Measurements from ENCODE around the gene MSH5. TPM values are rescaled to one million over a fixed set of nuclear protein-coding genes. Genes with fewer than 3 reads are reported as not detected.

MSH5 gene
- total and polyA plus RNA-seq, 9 of the 15 experiments (the other 6 are each of a cell fraction or from before 2014, with no cell fraction given): 12.5 to 104 (median 46.6) TPM

DNA sequence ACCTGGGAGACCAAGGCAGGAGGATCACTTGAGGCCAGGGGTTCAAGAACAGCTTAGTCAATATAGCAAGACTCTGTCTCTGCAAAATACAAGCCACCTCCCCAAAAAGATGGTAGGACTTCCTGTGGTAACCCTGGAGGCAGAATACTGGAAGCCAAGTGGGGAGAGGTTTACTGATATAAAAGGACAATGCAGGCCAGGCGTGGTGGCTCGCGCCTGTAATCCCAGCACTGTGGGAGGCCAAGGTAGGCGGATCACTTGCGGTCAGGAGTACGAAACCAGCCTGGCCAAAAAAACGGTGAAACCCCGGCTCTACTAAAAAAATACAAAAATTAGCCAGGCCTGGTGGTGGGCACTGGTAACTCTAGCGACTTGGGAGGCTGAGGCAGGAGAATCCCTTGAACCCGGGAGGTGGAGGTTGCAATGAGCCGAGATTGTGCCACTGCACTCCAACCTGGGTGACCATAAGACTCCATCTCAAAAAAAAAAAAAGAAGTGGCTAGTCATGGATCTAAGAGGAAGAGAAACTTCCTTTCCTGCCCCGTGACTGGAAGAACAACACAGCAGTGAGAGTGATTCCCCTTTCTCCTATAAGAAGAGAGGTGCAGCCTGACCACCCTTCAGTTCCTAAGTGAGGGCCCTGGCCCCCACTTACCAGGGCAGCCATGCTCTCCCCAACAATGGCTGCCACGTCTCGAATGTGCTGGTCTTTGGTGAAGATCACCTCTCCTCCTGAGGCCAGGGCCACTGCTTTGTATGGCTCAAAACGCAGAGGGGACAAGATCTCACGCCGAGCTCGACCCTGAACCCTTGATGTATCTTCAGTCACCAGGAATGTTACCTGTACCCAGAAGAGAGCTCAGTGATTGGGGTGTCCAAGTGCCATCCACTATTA lies 28.8 kb downstream of the MSH5 start (continued):
- TF ChIP-seq ZNF589 (CRISPR knock-in tag; IDR thresholded peaks at IDR 0.05; ENCODE audit: low read depth) (peak; percentile 41; the same call in 1 of the 2 replicates), RFX7 (CRISPR knock-in tag; IDR thresholded peaks at IDR 0.05) (no peak), CREM (IDR thresholded peaks at IDR 0.05; ENCODE audit: low read depth) (no peak), GATAD2A (IDR thresholded peaks at IDR 0.05) (no peak)

DNA sequence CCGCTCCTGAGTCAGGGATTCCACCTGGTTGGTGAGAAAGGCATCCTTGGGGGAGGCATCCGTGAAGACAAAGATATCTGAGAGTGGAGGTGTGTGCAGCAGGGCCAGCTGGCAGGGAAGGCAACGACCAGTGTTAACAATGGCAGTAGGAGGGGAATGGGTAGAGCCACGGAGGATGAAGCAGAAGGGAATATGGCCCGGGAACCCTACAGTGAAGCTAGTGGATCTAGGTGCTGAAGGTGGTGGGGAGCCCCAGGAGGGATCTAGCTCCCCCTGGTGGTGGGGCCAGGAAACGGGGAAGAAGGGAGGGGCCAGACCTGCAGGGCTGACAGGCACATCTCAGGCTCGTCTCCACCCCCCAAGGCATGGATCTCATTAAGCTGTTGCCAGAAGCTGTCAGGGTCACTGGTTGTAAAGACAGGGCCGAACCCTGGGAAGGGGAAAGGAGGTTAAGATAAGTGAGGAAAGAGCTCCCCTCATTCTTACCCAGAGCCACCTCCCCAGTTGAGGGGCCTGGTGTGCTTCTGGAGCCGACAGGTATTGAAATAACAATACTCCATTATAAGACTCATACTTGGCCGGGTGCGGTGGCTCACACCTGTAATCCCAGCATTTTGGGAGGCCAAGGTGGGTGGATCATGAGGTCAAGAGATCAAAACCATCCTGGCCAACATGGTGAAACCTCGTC lies 30.0 kb downstream of the MSH5 start:
- no peaks in the 10 kb centered on the region for H3K79me2 ChIP-seq (ENCODE audit: control insufficient read depth, insufficient read depth, low read length)
- no peaks in the 10 kb centered on the region for H3K9me3 ChIP-seq (replicated peaks; ENCODE audit: control insufficient read depth, insufficient read depth, low read depth, low read length)
- H3K36me3 ChIP-seq (ENCODE audit: control insufficient read depth, insufficient read depth, low read length): no peaks in the 10 kb centered on the region
- BruUV-seq (replicated peaks): no TSS peak
- ChIA-PET POLR2A (interaction anchor here (0.6 to 5.9 kb wide), 35 partner anchors 11 to 137 kb away, joined by 3 to 75 read pairs (median 5); partner anchors contain the start of genes BAG6, CLIC1, GPANK1 and HSPA1A), CTCF (ENCODE audit: low intra/inter-chr PET ratio) (interaction anchor here (0.6 to 2.9 kb wide), 4 partner anchors 21 to 218 kb away, joined by 3 to 35 read pairs (median 11); partner anchors contain the start of genes DDAH2 and LY6G5C)
- H3K4me3 ChIP-seq: no peak overlapping the region
- ATAC-seq (peak; percentile 91), DNase-seq (ENCODE audit: extremely low read depth in 1 of 4, low spot score in 3 of 4) (peak; percentile 98 to 100 (median 100)), FAIRE-seq (peak; percentile 95)
- H4K20me1 ChIP-seq (replicated peaks; ENCODE audit: control insufficient read depth, insufficient read depth, low read length): no peaks in the 10 kb centered on the region
- H3K9ac ChIP-seq (ENCODE audit: insufficient read depth in 1 of 2, low read depth in 2 of 2, low read length in 2 of 2): peak overlapping the region in 1 of 2 experiments; percentile 1; a peak in 1 of 4 replicates
- H3K27ac ChIP-seq (ENCODE audit: extremely low read depth, low read depth, low read length): peak overlapping the region; percentile 26; the same call in 2 of the 3 replicates
- peak overlapping the region; percentile 68 for H3K4me2 ChIP-seq (ENCODE audit: insufficient read depth, low read length)
- peaks cover 24 to 68% of the 10 kb centered on the region in 2 experiments for H3K4me1 ChIP-seq (replicated peaks in 1 of 2; ENCODE audit: control insufficient read depth in 2 of 2, insufficient read depth in 2 of 2, low read length in 2 of 2)
- in situ Hi-C loops (cut with MboI) (loop anchor here (5.0 kb wide), 1 partner anchor 83 kb away; no protein-coding TSS in a partner anchor), intact Hi-C loops (cut with micrococcal nuclease) (loop anchor here (1.0 to 10.0 kb wide), 3 partner anchors 41 to 225 kb away; partner anchors contain the start of genes ATP6V1G2, DDAH2, DDX39B and NFKBIL1)
- 29% methylated on average over 12 of the region's 12 CpGs for WGBS (ENCODE audit: insufficient coverage, low coverage, missing lambda C conversion rate)
- peak overlapping the region; percentile 73 for H2AFZ ChIP-seq (ENCODE audit: low read depth, low read length)
- no peaks in the 10 kb centered on the region for H3K27me3 ChIP-seq (ENCODE audit: control insufficient read depth in 2 of 2, insufficient read depth in 2 of 2, low read length in 2 of 2)
- H3K9me1 ChIP-seq (ENCODE audit: control insufficient read depth, insufficient read depth, low read length): peaks cover 4% of the 10 kb centered on the region
- TF ChIP-seq, protein P1, sequence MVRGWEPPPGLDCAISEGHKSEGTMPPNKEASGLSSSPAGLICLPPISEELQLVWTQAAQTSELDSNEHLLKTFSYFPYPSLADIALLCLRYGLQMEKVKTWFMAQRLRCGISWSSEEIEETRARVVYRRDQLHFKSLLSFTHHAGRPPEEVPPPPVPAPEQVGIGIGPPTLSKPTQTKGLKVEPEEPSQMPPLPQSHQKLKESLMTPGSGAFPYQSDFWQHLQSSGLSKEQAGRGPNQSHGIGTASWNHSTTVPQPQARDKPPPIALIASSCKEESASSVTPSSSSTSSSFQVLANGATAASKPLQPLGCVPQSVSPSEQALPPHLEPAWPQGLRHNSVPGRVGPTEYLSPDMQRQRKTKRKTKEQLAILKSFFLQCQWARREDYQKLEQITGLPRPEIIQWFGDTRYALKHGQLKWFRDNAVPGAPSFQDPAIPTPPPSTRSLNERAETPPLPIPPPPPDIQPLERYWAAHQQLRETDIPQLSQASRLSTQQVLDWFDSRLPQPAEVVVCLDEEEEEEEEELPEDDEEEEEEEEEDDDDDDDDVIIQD (CRISPR knock-in tag; IDR thresholded peaks at IDR 0.05): no peak
- TF ChIP-seq ATF7 (IDR thresholded peaks at IDR 0.05) (peak; percentile 67), ZSCAN32 (CRISPR knock-in tag; IDR thresholded peaks at IDR 0.05) (0 out of 2 replicates have a peak, but pooled peaks have one; percentile 10), ZNF140 (CRISPR knock-in tag; IDR thresholded peaks at IDR 0.05) (no peak), ZBTB43 (CRISPR knock-in tag; IDR thresholded peaks at IDR 0.05) (peak; percentile 93), ZFP36 (IDR thresholded peaks at IDR 0.05; ENCODE audit: low read depth, low read length, partially characterized antibody) (peak; percentile 55), SP1 (CRISPR knock-in tag; IDR thresholded peaks at IDR 0.05) (peak; percentile 97), MED1 (CRISPR knock-in tag; IDR thresholded peaks at IDR 0.05; ENCODE audit: borderline replicate concordance) (no peak)
- TF ChIP-seq, protein P2, sequence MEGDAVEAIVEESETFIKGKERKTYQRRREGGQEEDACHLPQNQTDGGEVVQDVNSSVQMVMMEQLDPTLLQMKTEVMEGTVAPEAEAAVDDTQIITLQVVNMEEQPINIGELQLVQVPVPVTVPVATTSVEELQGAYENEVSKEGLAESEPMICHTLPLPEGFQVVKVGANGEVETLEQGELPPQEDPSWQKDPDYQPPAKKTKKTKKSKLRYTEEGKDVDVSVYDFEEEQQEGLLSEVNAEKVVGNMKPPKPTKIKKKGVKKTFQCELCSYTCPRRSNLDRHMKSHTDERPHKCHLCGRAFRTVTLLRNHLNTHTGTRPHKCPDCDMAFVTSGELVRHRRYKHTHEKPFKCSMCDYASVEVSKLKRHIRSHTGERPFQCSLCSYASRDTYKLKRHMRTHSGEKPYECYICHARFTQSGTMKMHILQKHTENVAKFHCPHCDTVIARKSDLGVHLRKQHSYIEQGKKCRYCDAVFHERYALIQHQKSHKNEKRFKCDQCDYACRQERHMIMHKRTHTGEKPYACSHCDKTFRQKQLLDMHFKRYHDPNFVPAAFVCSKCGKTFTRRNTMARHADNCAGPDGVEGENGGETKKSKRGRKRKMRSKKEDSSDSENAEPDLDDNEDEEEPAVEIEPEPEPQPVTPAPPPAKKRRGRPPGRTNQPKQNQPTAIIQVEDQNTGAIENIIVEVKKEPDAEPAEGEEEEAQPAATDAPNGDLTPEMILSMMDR (IDR thresholded peaks at IDR 0.05 in 2 of 3, conservative IDR thresholded peaks at IDR 0.05 in 1 of 3; ENCODE audit: insufficient read depth in 2 of 3, low read depth in 1 of 3, low read length in 3 of 3): peak; percentile 98 to 100 (median 99)
